Neural cell (in vitro differentiated cells): ENCODE results near the gene NFATC3.

ENCODE experiments used
- CTCF ChIP-seq: fragments of 450-650 bp; IDR thresholded peaks from 2 replicates; pipeline ENCODE4 v1.5.1; 2014; ENCODE audit warnings: antibody characterized with exemption, mild to moderate bottlenecking, moderate library complexity; ENCODE audit not compliant: poor library complexity, severe bottlenecking
- EP300 ChIP-seq: fragments of 450-650 bp; conservative IDR thresholded peaks from 2 replicates; pipeline ENCODE4 v1.6.1; 2014; ENCODE audit warnings: antibody characterized with exemption, mild to moderate bottlenecking, moderate library complexity; ENCODE audit not compliant: poor library complexity, severe bottlenecking
- EZH2 ChIP-seq: fragments of 200-600, 300-800 bp; shearing (Covaris generic), sonication (generic); IDR thresholded peaks from 2 replicates; pipeline ENCODE4 v1.6.1; 2014; ENCODE audit warnings: antibody characterized with exemption, low read length, borderline replicate concordance, mild to moderate bottlenecking; ENCODE audit not compliant: insufficient read depth, poor library complexity, severe bottlenecking
- MXI1 ChIP-seq: fragments of 450-650 bp; conservative IDR thresholded peaks from 2 replicates; pipeline ENCODE4 v1.6.1; 2014; ENCODE audit warnings: antibody characterized with exemption, mild to moderate bottlenecking; ENCODE audit not compliant: poor library complexity, severe bottlenecking
- POLR2AphosphoS5 ChIP-seq: IDR thresholded peaks from 2 replicates; pipeline ENCODE4 v1.6.1; 2012
- RAD21 ChIP-seq: fragments of 450-650 bp; conservative IDR thresholded peaks from 2 replicates; pipeline ENCODE4 v1.6.1; 2014; ENCODE audit warnings: antibody characterized with exemption, mild to moderate bottlenecking, moderate library complexity
- REST ChIP-seq: IDR thresholded peaks from 2 replicates; pipeline ENCODE4 v1.6.1; 2012; ENCODE audit warnings: borderline replicate concordance
- SMC3 ChIP-seq: fragments of 450-650 bp; conservative IDR thresholded peaks from 2 replicates; pipeline ENCODE4 v1.6.1; 2014; ENCODE audit warnings: antibody characterized with exemption, mild to moderate bottlenecking, moderate library complexity; ENCODE audit not compliant: poor library complexity
- TAF1 ChIP-seq: IDR thresholded peaks from 2 replicates; pipeline ENCODE4 v1.6.1; 2012; ENCODE audit warnings: low read depth

GRCh38 chr16:68146585-68146984, 61.4 kb downstream of the NFATC3 start:
- TF ChIP-seq MXI1 (no peak), CTCF (no peak), TAF1 (no peak), EZH2 (no peak), EP300 (no peak), POLR2AphosphoS5 (no peak), RAD21 (no peak), REST (no peak), SMC3 (no peak)
